Upper lobe of left lung (tissue), 6 donors: ENCODE measurements around the gene THAP6. TPM values are rescaled to one million over a fixed set of nuclear protein-coding genes. Genes with fewer than 3 reads are reported as not detected.
"Not testable (repeated sequence)": the region's sequence is repeated elsewhere in the genome, so short reads cannot be mapped to it uniquely, and the experiment has no call there.

Experiments
- ATAC-seq, 2 donors: fragments of 200-7000 bp; cut with Tn5 transposase; one replicate each; pipeline ENCODE4 v1.9.1; 2022; ENCODE audit warnings: mild to moderate bottlenecking in 2 of 2, moderate library complexity in 2 of 2; ENCODE audit not compliant: low FRiP score in 2 of 2
- DNase-seq, 2 donors: peaks; one replicate each; pipeline ENCODE4 v3.0.0-alpha.2; 2019 to 2020
- H3K27ac ChIP-seq, 4 donors: fragments of 200-600 bp; sonication (generic); one replicate each; pipeline ENCODE4 v1.5.1; 2016 to 2019
- H3K27me3 ChIP-seq, 4 donors: fragments of 200-600 bp; sonication (generic); one replicate each; pipeline ENCODE4 v1.5.1; 2017 to 2019
- H3K36me3 ChIP-seq, 4 donors: fragments of 200-600 bp; sonication (generic); one replicate each; pipeline ENCODE4 v1.5.1; 2016 to 2019
- H3K4me1 ChIP-seq, 4 donors: fragments of 200-600 bp; sonication (generic); one replicate each; pipeline ENCODE4 v1.5.1; 2018 to 2019
- H3K4me3 ChIP-seq, 4 donors: fragments of 200-600 bp; sonication (generic); one replicate each; pipeline ENCODE4 v1.5.1; 2017 to 2019; ENCODE audit warnings: mild to moderate bottlenecking in 2 of 4, moderate library complexity in 1 of 4
- H3K9me3 ChIP-seq, 4 donors: fragments of 200-600 bp; sonication (generic); one replicate each; pipeline ENCODE4 v1.5.1; 2018 to 2019
- EP300 ChIP-seq, 4 donors: sonication (generic); formaldehyde crosslinking; IDR thresholded peaks; one replicate each; pipeline ENCODE4 v1.5.1; 2017; ENCODE audit warnings: antibody characterized with exemption in 4 of 4, control low read depth in 2 of 4
- POLR2A ChIP-seq, 4 donors: fragments of 450-650 bp; IDR thresholded peaks; one replicate each; pipeline ENCODE4 v1.5.1; 2016 to 2017; ENCODE audit warnings: antibody characterized with exemption in 4 of 4, mild to moderate bottlenecking in 2 of 4
- POLR2AphosphoS5 ChIP-seq, 2 donors: sonication (generic); formaldehyde crosslinking; IDR thresholded peaks; one replicate each; pipeline ENCODE4 v1.5.1; 2017; ENCODE audit warnings: antibody characterized with exemption in 2 of 2
- WGBS, 2 donors: methylation state at CpG; one replicate each; pipeline ENCODE4 v1.1.5; 2017 to 2018; 5-methylcytosine and 5-hydroxymethylcytosine counted together
- total RNA-seq, 6 donors: library from RNA; depleted of rRNA in 4 of 6; stranded (reverse); fragments of >200 nt in 4 of 6; gene quantifications; one replicate each; pipeline versions ENCODE4 v1.1.0 to v1.2.1, GENCODE V29; 2016 to 2021
- TF ChIP-seq, protein P1 (sequence below), 6 experiments: fragments of 450-650 bp in 4 of 6; fragments of 200-600 bp in 2 of 6; sonication (generic) in 2 of 6; IDR thresholded peaks; one replicate each; pipeline ENCODE4 v1.5.1; 2016 to 2019; ENCODE audit warnings: antibody characterized with exemption in 6 of 6
- donor health status: DM: no; HTN: no; CAD: no; lungs with moderate emphysema.
- donor health status: DM: no; HTN: yes; CAD: no; lungs with severe emphysema.

Gene THAP6
- total RNA-seq, 6 donors from 2014 or later = 10.8 to 46.1 (median 15.1) TPM

DNA sequence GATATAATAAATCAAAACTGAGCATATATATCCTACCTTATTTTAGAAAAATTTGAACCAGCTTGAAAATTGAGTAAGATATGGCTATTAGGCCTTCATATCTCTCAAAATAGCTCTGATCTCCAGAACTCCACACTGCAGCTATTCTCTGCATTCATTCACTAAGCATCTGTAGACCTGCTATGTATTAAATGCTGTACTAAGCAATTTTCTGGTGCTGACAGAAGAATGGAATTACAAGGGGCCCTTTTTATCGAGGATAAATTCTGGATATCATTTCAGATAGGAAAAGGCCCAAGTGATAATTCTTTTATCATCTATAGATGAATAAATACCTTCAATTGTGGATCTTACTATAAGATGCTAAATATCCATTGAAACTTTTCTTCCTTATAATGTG, 1.9 kb downstream of the THAP6 start:
- no peak for ATAC-seq
- Histone ChIP-seq H3K27ac (no peak overlapping the region), H3K4me1 (peaks cover 25 to 40% (median 37%) of the 10 kb centered on the region in 4 donors), H3K27me3 (no peaks in the 10 kb centered on the region), H3K36me3 (peaks cover 3 to 27% (median 8%) of the 10 kb centered on the region in 4 donors), H3K4me3 (no peak overlapping the region), H3K9me3 (no peaks in the 10 kb centered on the region)
- no peak for TF ChIP-seq EP300 (IDR thresholded peaks at IDR 0.05)
- TF ChIP-seq, protein P1, sequence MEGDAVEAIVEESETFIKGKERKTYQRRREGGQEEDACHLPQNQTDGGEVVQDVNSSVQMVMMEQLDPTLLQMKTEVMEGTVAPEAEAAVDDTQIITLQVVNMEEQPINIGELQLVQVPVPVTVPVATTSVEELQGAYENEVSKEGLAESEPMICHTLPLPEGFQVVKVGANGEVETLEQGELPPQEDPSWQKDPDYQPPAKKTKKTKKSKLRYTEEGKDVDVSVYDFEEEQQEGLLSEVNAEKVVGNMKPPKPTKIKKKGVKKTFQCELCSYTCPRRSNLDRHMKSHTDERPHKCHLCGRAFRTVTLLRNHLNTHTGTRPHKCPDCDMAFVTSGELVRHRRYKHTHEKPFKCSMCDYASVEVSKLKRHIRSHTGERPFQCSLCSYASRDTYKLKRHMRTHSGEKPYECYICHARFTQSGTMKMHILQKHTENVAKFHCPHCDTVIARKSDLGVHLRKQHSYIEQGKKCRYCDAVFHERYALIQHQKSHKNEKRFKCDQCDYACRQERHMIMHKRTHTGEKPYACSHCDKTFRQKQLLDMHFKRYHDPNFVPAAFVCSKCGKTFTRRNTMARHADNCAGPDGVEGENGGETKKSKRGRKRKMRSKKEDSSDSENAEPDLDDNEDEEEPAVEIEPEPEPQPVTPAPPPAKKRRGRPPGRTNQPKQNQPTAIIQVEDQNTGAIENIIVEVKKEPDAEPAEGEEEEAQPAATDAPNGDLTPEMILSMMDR (IDR thresholded peaks at IDR 0.05) = no peak
- no peak for TF ChIP-seq POLR2A (IDR thresholded peaks at IDR 0.05)
- TF ChIP-seq POLR2AphosphoS5 (IDR thresholded peaks at IDR 0.05) = no peak
- 91 to 100% methylated on average over 1 of the region's 1 CpG for WGBS, 2 donors
- no peak for DNase-seq

DNA sequence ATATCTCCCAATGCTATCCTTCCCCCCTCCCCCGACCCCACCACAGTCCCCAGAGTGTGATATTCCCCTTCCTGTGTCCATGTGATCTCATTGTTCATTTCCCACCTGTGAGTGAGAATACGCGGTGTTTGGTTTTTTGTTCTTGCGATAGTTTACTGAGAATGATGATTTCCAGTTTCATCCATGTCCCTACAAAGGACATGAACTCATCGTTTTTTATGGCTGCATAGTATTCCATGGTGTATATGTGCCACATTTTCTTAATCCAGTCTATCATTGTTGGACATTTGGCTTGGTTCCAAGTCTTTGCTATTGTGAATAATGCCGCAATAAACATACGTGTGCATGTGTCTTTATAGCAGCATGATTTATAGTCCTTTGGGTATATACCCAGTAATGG, 5.2 kb downstream of the THAP6 start:
- not testable (repeated sequence) for H3K27ac ChIP-seq, DNase-seq, H3K27me3 ChIP-seq, ATAC-seq, H3K9me3 ChIP-seq, H3K4me3 ChIP-seq
- WGBS, 2 donors = 89 to 94% methylated on average over 3 to 5 of the region's 7 CpGs
- Histone ChIP-seq H3K4me1 (peaks cover 4 to 16% (median 12%) of the 10 kb centered on the region in 4 donors), H3K36me3 (peaks cover 5 to 50% (median 12%) of the 10 kb centered on the region in 4 donors)

DNA sequence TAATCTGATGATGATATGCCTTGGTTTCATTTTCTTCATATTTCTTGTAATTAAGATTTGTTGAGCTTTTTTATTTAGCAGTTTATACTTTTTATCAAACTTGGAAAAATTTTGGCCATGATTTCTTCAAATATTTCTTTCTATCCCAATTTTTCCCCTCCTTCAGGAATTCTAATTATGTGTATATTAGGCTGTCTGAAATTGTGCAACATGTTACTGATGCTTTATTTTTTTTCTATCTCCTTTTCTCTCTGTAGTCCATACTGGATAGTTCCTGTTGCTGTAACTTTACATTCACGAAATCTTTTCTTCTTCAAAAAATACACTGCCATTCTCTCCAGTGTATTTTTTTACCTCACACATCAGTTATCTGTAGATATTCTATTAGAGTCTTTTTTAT, 10.8 kb downstream of the THAP6 start:
- H3K27ac ChIP-seq = no peak overlapping the region
- TF ChIP-seq EP300 (IDR thresholded peaks at IDR 0.05) (no peak), POLR2A (IDR thresholded peaks at IDR 0.05) (no peak), POLR2AphosphoS5 (IDR thresholded peaks at IDR 0.05) (no peak)
- TF ChIP-seq, protein P1 (IDR thresholded peaks at IDR 0.05) = no peak
- H3K4me1 ChIP-seq = no peaks in the 10 kb centered on the region
- ATAC-seq (no peak), DNase-seq (no peak)
- peaks cover 9 to 81% (median 22%) of the 10 kb centered on the region in 4 donors for H3K36me3 ChIP-seq
- no peaks in the 10 kb centered on the region for H3K27me3 ChIP-seq
- 86% methylated on average over 1 of the region's 1 CpG for WGBS, 2 donors
- H3K4me3 ChIP-seq = no peak overlapping the region
- no peaks in the 10 kb centered on the region for H3K9me3 ChIP-seq

DNA sequence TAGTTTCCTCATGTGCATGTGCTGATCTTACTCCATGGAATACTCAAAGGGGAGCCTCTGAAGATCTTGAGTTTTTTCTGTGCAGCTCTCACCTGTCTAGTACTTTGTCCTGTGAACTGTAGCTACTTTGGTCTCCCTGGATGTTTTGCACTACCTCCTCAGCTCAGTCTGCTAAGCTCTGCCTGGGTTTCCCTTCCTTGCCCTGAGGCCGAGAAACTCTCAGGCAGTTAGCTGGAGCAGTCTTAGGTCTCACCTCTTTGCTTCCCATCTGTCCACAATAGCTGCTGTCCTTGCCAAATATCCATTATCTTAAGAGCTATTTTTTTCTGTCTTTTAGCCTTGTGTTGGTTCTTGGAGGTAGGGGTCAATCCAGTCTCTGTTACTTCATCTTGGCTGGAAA, 11.6 kb downstream of the THAP6 start:
- H3K4me3 ChIP-seq = no peak overlapping the region
- no peak overlapping the region for H3K27ac ChIP-seq
- TF ChIP-seq POLR2AphosphoS5 (IDR thresholded peaks at IDR 0.05) (no peak), POLR2A (IDR thresholded peaks at IDR 0.05) (no peak), EP300 (IDR thresholded peaks at IDR 0.05) (no peak)
- TF ChIP-seq, protein P1 (IDR thresholded peaks at IDR 0.05) = no peak
- WGBS, 2 donors = 93 to 100% methylated on average over 1 of the region's 1 CpG
- no peaks in the 10 kb centered on the region for H3K9me3 ChIP-seq
- no peaks in the 10 kb centered on the region for H3K4me1 ChIP-seq
- DNase-seq (no peak), ATAC-seq (no peak)
- H3K27me3 ChIP-seq = no peaks in the 10 kb centered on the region
- peaks cover 9 to 86% (median 27%) of the 10 kb centered on the region in 4 donors for H3K36me3 ChIP-seq

DNA sequence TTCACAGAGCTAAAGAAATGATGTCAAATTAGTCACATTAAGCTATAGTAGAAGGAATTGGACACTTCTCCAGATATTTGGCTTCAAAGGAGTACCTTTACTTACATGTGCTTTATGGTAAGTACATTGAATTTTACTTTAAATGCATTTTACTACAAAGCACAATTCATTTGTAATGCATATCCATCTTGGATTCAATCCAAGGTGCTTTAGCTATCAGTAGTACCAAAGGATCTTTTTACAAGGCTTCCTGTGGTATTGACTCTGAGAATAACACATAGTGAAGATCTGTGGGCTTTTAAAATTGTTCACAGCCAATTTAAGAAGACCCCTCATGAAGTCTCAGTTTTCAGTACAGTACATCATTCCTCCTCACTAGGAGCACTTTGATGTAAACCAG, 13.2 kb downstream of the THAP6 start:
- Histone ChIP-seq H3K9me3 (peaks cover 0 to 5% (median 2%) of the 10 kb centered on the region in 4 donors), H3K36me3 (peaks cover 9 to 93% (median 35%) of the 10 kb centered on the region in 4 donors), H3K27ac (no peak overlapping the region), H3K4me3 (no peak overlapping the region), H3K4me1 (no peaks in the 10 kb centered on the region), H3K27me3 (no peaks in the 10 kb centered on the region)
- DNase-seq (no peak), ATAC-seq (no peak)
- no peak for TF ChIP-seq EP300 (IDR thresholded peaks at IDR 0.05)
- TF ChIP-seq POLR2A (IDR thresholded peaks at IDR 0.05) = no peak
- TF ChIP-seq POLR2AphosphoS5 (IDR thresholded peaks at IDR 0.05) = no peak
- TF ChIP-seq, protein P1 (IDR thresholded peaks at IDR 0.05) = no peak
